HepG2 (cell line): ENCODE measurements around the gene FGFR3. TPM values are rescaled to one million over a fixed set of nuclear protein-coding genes. Genes with fewer than 3 reads are reported as not detected.

Experiments
- ARID4A ChIP-seq: sonication (generic); formaldehyde crosslinking; IDR thresholded peaks from 2 replicates; pipeline ENCODE4 v1.5.0; 2020; ENCODE audit warnings: mild to moderate bottlenecking, missing genetic modification reagents, borderline replicate concordance
- ARID5B ChIP-seq: IDR thresholded peaks from 2 replicates; pipeline ENCODE4 v1.4.0; 2020; ENCODE audit warnings: mild to moderate bottlenecking, missing genetic modification reagents
- ARNT2 ChIP-seq: sonication (generic); formaldehyde crosslinking; IDR thresholded peaks from 2 replicates; pipeline ENCODE4 v1.8.0; 2022; ENCODE audit warnings: mild to moderate bottlenecking, low read depth, missing genetic modification reagents, moderate library complexity
- DR1 ChIP-seq: sonication (generic); formaldehyde crosslinking; IDR thresholded peaks from 2 replicates; pipeline ENCODE4 v1.8.0; 2021; ENCODE audit warnings: mild to moderate bottlenecking, missing genetic modification reagents, inconsistent platforms
- HNRNPH1 ChIP-seq: fragments of 200-400 bp; formaldehyde crosslinking; optimal IDR thresholded peaks from 2 replicates; pipeline ENCODE3; 2017; ENCODE audit warnings: mild to moderate bottlenecking, low read depth, low read length
- ZNF687 ChIP-seq: sonication (generic); formaldehyde crosslinking; IDR thresholded peaks from 2 replicates; pipeline ENCODE4 v1.5.1; 2020; ENCODE audit warnings: mild to moderate bottlenecking, missing genetic modification reagents, moderate library complexity
- ZNF761 ChIP-seq: sonication (generic); formaldehyde crosslinking; conservative IDR thresholded peaks from 2 replicates; pipeline ENCODE4 v1.4.0; 2020; ENCODE audit warnings: mild to moderate bottlenecking, missing genetic modification reagents
- polyA plus RNA-seq, 8 experiments: library from polyadenylated mRNA; depleted of rRNA in 3 of 8; stranded (reverse) in 7 of 8; unstranded in 1 of 8; fragments of >200 nt; fragmentation: Illumina TruSeq in 4 of 8; extraction: Trizol in 4 of 8; gene quantifications; 2 replicates each; pipeline versions ENCODE4 v1.2.1 to v1.2.3, GENCODE V29; 2011 to 2016; ENCODE audit warnings: low read depth in 4 of 8, missing spikeins in 1 of 8, mixed read lengths in 1 of 8; ENCODE audit not compliant: insufficient read depth in 1 of 8
- total RNA-seq, 5 experiments: library from RNA; depleted of rRNA; stranded (reverse); fragments of >200 nt; fragmentation: Illumina TruSeq; extraction: Trizol; gene quantifications; 2 replicates each; pipeline ENCODE4 v1.2.3, GENCODE V29; 2016; ENCODE audit warnings: low read depth in 1 of 5
- TF ChIP-seq, protein P1 (sequence below): sonication (generic); formaldehyde crosslinking; IDR thresholded peaks from 2 replicates; pipeline ENCODE4 v1.9.0; 2022; ENCODE audit warnings: low read depth, missing genetic modification reagents
- TF ChIP-seq, protein P2 (sequence below): sonication (generic); formaldehyde crosslinking; IDR thresholded peaks from 2 replicates; pipeline ENCODE4 v1.8.0; 2022; ENCODE audit warnings: missing genetic modification reagents, low read depth, mild to moderate bottlenecking, borderline replicate concordance
- TF ChIP-seq, protein P3 (sequence below): sonication (generic); formaldehyde crosslinking; IDR thresholded peaks from 2 replicates; pipeline ENCODE4 v1.4.0; 2020; ENCODE audit warnings: missing genetic modification reagents; ENCODE audit errors: not compliant biosample characterization

FGFR3 gene
- total and polyA plus RNA-seq, 2 of the 13 experiments (the other 11 are each of a cell fraction or from before 2014, with no cell fraction given): 103 to 109 TPM

DNA sequence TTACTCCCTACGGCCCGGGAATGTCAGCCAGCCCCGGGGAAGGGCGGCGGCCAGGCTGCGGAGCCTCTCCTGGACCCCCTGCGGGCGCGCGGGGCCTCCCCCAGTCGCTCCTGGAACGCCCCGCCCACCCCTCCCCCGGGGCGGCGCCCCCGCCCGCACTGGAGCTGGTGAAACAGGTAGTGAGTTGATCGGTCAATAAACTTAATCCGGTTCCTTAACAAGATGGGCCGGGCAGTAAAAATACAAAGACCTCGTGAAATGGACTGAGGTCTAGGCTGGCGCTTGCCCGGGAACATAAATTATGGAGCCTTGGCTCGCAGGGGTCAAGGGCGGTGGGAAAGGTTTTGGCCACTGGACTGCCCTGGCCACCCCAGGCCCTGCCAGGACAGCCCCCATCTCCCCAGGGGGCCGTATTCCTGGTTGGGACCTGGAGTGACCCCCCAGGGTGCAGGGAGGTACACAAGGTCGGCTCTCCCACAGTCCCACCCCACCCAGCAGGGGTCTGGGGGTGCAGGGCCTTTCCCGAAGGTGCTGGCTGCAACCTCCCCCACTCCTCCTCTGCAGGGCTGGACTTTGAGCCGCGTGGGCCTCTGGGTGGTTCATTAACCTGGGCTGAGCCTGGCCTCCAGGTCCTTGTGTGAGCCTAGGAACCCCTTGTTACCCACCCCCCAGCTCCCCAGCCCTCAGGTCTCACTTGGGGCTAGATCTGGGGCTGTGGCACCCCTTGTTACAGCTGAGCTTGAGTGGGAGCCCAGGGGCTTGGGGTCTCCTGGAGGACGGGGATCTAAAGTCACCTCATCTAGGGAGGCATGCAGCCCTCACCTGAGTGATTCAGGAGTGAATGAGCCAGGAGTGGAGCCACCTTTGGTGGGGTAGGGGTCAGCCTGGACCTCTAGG lies 2.5 kb downstream of the FGFR3 start (continued):
- TF ChIP-seq, protein P1, sequence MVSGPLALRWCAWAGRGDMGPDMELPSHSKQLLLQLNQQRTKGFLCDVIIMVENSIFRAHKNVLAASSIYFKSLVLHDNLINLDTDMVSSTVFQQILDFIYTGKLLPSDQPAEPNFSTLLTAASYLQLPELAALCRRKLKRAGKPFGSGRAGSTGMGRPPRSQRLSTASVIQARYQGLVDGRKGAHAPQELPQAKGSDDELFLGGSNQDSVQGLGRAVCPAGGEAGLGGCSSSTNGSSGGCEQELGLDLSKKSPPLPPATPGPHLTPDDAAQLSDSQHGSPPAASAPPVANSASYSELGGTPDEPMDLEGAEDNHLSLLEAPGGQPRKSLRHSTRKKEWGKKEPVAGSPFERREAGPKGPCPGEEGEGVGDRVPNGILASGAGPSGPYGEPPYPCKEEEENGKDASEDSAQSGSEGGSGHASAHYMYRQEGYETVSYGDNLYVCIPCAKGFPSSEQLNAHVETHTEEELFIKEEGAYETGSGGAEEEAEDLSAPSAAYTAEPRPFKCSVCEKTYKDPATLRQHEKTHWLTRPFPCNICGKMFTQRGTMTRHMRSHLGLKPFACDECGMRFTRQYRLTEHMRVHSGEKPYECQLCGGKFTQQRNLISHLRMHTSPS (CRISPR knock-in tag): peak; percentile 14; the same call in 1 of the 2 replicates
- TF ChIP-seq HNRNPH1 (peak; percentile 78), DR1 (CRISPR knock-in tag) (peak; percentile 61; the same call in 1 of the 2 replicates), ARID5B (CRISPR knock-in tag) (peak; percentile 56; the same call in 1 of the 2 replicates), ZNF761 (CRISPR knock-in tag) (0 out of 2 replicates have a peak, but pooled peaks have one; percentile 70), ARNT2 (CRISPR knock-in tag) (0 out of 2 replicates have a peak, but pooled peaks have one; percentile 20), ZNF687 (peak; percentile 94), ARID4A (CRISPR knock-in tag) (peak; percentile 81)
- TF ChIP-seq, protein P2, sequence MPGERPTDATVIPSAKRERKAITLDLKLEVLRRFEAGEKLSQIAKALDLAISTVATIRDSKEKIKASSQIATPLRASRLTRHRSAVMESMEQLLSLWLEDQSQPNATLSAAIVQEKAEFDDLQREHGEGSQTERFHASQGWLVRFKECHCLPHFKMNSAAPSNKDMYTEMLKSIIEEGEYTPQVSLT (CRISPR knock-in tag): no peak
- TF ChIP-seq, protein P3, sequence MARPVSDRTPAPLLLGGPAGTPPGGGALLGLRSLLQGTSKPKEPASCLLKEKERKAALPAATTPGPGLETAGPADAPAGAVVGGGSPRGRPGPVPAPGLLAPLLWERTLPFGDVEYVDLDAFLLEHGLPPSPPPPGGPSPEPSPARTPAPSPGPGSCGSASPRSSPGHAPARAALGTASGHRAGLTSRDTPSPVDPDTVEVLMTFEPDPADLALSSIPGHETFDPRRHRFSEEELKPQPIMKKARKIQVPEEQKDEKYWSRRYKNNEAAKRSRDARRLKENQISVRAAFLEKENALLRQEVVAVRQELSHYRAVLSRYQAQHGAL (CRISPR knock-in tag): peak; percentile 50
